ENCODE measurements around the gene TGFB2.

Gene TGFB2

GRCh38 chr1:218369688-218370511 is 24.8 kb downstream of the TGFB2 start:
- Histone ChIP-seq H3K23ac (ENCODE audit: low read length) (no peak overlapping the region), H2AFZ (ENCODE audit: insufficient read depth, low read length, poor library complexity) (peak overlapping the region; percentile 85), H3K4me3 (ENCODE audit: low read depth, low read length) (no peak overlapping the region), H3K27me3 (ENCODE audit: insufficient read depth, low read length) (no peaks in the 10 kb centered on the region), H3K9me3 (ENCODE audit: insufficient read depth, low read depth, low read length) (no peaks in the 10 kb centered on the region), H2AK5ac (ENCODE audit: low read length) (peak overlapping the region; percentile 82), H3K36me3 (ENCODE audit: control insufficient read depth in 1 of 2, insufficient read depth in 2 of 2, low read length in 2 of 2) (peaks cover 2 to 7% of the 10 kb centered on the region in 2 experiments), H4K12ac (ENCODE audit: low read depth, low read length) (no peak overlapping the region), H3K9ac (ENCODE audit: low read length) (no peak overlapping the region), H2BK12ac (ENCODE audit: low read length) (peak overlapping the region; percentile 42), H3K79me2 (ENCODE audit: control insufficient read depth, insufficient read depth, low read length, poor library complexity) (no peaks in the 10 kb centered on the region), H3K27ac (ENCODE audit: low read depth, low read length) (no peak overlapping the region), H3K79me1 (ENCODE audit: low read length) (peaks cover 9% of the 10 kb centered on the region), H3K4me2 (ENCODE audit: low read length) (no peak overlapping the region), H3K4ac (ENCODE audit: low read depth, low read length) (no peak overlapping the region), H3K18ac (ENCODE audit: low read length) (no peak overlapping the region), H2BK5ac (ENCODE audit: low read depth, low read length, poor library complexity) (peak overlapping the region; percentile 77), H3K14ac (ENCODE audit: low read length) (peak overlapping the region; percentile 35), H2BK120ac (ENCODE audit: insufficient read depth, low read length, poor library complexity) (peak overlapping the region; percentile 11), H3K4me1 (ENCODE audit: control insufficient read depth in 1 of 2, insufficient read depth in 2 of 2, low read length in 2 of 2) (peaks cover 3 to 14% of the 10 kb centered on the region in 2 experiments), H4K91ac (ENCODE audit: low read depth, low read length) (peak overlapping the region; percentile 76), H4K8ac (ENCODE audit: low read depth, low read length) (peak overlapping the region; percentile 1)
- WGBS (ENCODE audit: extremely low coverage, insufficient coverage, insufficient read length), result no CpG with 5 or more reads among the region's 2 CpGs
- peak; percentile 55 to 90 for DNase-seq

- Histone ChIP-seq H2BK12ac (ENCODE audit: low read length) (peak overlapping the region; percentile 59), H3K27ac (ENCODE audit: low read depth, low read length) (no peak overlapping the region), H4K8ac (ENCODE audit: low read depth, low read length) (no peak overlapping the region), H3K79me1 (ENCODE audit: low read length) (peaks cover 13% of the 10 kb centered on the region), H3K4ac (ENCODE audit: low read depth, low read length) (no peak overlapping the region), H3K79me2 (ENCODE audit: control insufficient read depth, insufficient read depth, low read length, poor library complexity) (peaks cover 1% of the 10 kb centered on the region), H3K18ac (ENCODE audit: low read length) (no peak overlapping the region), H4K12ac (ENCODE audit: low read depth, low read length) (no peak overlapping the region), H3K27me3 (ENCODE audit: insufficient read depth, low read length) (no peaks in the 10 kb centered on the region), H3K23ac (ENCODE audit: low read length) (no peak overlapping the region), H4K91ac (ENCODE audit: low read depth, low read length) (no peak overlapping the region), H3K4me1 (ENCODE audit: control insufficient read depth in 1 of 2, insufficient read depth in 2 of 2, low read length in 2 of 2) (peaks cover under 1 to 18% of the 10 kb centered on the region in 2 experiments), H3K4me2 (ENCODE audit: low read length) (no peak overlapping the region), H2AFZ (ENCODE audit: insufficient read depth, low read length, poor library complexity) (no peak overlapping the region), H2BK120ac (ENCODE audit: insufficient read depth, low read length, poor library complexity) (peak overlapping the region; percentile 14), H3K36me3 (ENCODE audit: control insufficient read depth in 1 of 2, insufficient read depth in 2 of 2, low read length in 2 of 2) (peaks cover 2 to 4% of the 10 kb centered on the region in 2 experiments), H3K14ac (ENCODE audit: low read length) (no peak overlapping the region), H3K4me3 (ENCODE audit: low read depth, low read length) (no peak overlapping the region), H2AK5ac (ENCODE audit: low read length) (no peak overlapping the region), H3K9ac (ENCODE audit: low read length) (no peak overlapping the region), H2BK5ac (ENCODE audit: low read depth, low read length, poor library complexity) (no peak overlapping the region), H3K9me3 (ENCODE audit: insufficient read depth, low read depth, low read length) (no peaks in the 10 kb centered on the region)
- no peak for DNase-seq
- WGBS (ENCODE audit: extremely low coverage, insufficient coverage, insufficient read length), result no CpG with 5 or more reads among the region's 8 CpGs
These were observed 27.0 kb downstream of the TGFB2 start for GRCh38 chr1:218371927-218372672.

GRCh38 chr1:218374401-218375353 is 29.5 kb downstream of the TGFB2 start:
- no peaks in the 10 kb centered on the region for H3K27me3 ChIP-seq (ENCODE audit: insufficient read depth, low read length)

DNA sequence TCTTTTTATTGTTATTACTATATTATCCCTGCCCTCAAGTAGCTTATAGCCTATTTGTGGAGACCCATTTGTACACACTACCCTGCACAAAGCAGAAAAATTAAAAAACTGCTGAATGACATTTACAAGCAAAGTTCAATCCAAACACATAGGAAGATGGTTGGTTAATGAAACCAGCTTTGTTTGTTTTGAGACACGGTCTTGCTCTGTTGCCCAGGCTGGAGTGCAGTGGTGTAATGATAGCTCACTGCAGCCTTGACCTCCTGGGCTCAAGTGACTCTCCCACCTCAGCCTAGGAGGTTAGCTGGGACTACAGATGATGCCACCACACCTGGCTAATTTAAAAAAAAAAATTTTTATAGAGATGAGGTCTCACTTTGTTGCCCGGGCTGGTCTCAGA is 31.6 kb downstream of the TGFB2 start:
- no peak overlapping the region for H3K9ac ChIP-seq (ENCODE audit: low read length)
- no peaks in the 10 kb centered on the region for H3K9me3 ChIP-seq (ENCODE audit: insufficient read depth, low read depth, low read length)
- peaks cover 26% of the 10 kb centered on the region for H3K79me1 ChIP-seq (ENCODE audit: low read length)
- no peaks in the 10 kb centered on the region for H3K36me3 ChIP-seq (ENCODE audit: control insufficient read depth in 1 of 2, insufficient read depth in 2 of 2, low read length in 2 of 2)
- no peak overlapping the region for H2AFZ ChIP-seq (ENCODE audit: insufficient read depth, low read length, poor library complexity)
- H3K4me1 ChIP-seq (ENCODE audit: control insufficient read depth in 1 of 2, insufficient read depth in 2 of 2, low read length in 2 of 2), result peaks cover 6 to 30% of the 10 kb centered on the region in 2 experiments
- no peak overlapping the region for H2AK5ac ChIP-seq (ENCODE audit: low read length)
- H3K27ac ChIP-seq (ENCODE audit: low read depth, low read length), result peak overlapping the region; percentile 71
- H4K8ac ChIP-seq (ENCODE audit: low read depth, low read length), result peak overlapping the region; percentile 77
- no peak overlapping the region for H3K4me2 ChIP-seq (ENCODE audit: low read length)
- H2BK120ac ChIP-seq (ENCODE audit: insufficient read depth, low read length, poor library complexity), result peak overlapping the region; percentile 85
- H2BK12ac ChIP-seq (ENCODE audit: low read length), result peak overlapping the region; percentile 92
- peak overlapping the region; percentile 88 for H2BK5ac ChIP-seq (ENCODE audit: low read depth, low read length, poor library complexity)
- H3K18ac ChIP-seq (ENCODE audit: low read length), result peak overlapping the region; percentile 90
- DNase-seq, result no peak
- no peak overlapping the region for H3K23ac ChIP-seq (ENCODE audit: low read length)
- peak overlapping the region; percentile 57 for H4K91ac ChIP-seq (ENCODE audit: low read depth, low read length)
- H3K14ac ChIP-seq (ENCODE audit: low read length), result peak overlapping the region; percentile 83
- H3K4ac ChIP-seq (ENCODE audit: low read depth, low read length), result no peak overlapping the region
- H4K12ac ChIP-seq (ENCODE audit: low read depth, low read length), result no peak overlapping the region
- H3K4me3 ChIP-seq (ENCODE audit: low read depth, low read length), result no peak overlapping the region
- H3K27me3 ChIP-seq (ENCODE audit: insufficient read depth, low read length), result no peaks in the 10 kb centered on the region
- peaks cover 1% of the 10 kb centered on the region for H3K79me2 ChIP-seq (ENCODE audit: control insufficient read depth, insufficient read depth, low read length, poor library complexity)
- WGBS (ENCODE audit: extremely low coverage, insufficient coverage, insufficient read length), result no CpG with 5 or more reads among the region's 2 CpGs

More at GRCh38 chr1:218374401-218375353, 29.5 kb downstream of the TGFB2 start:
- DNase-seq, result no peak
- H2BK120ac ChIP-seq (ENCODE audit: insufficient read depth, low read length, poor library complexity), result peak overlapping the region; percentile 81
- no peak overlapping the region for H3K18ac ChIP-seq (ENCODE audit: low read length)
- H3K9ac ChIP-seq (ENCODE audit: low read length), result no peak overlapping the region
- H3K27ac ChIP-seq (ENCODE audit: low read depth, low read length), result peak overlapping the region; percentile 85
- H3K79me1 ChIP-seq (ENCODE audit: low read length), result peaks cover 18% of the 10 kb centered on the region
- no peak overlapping the region for H3K4ac ChIP-seq (ENCODE audit: low read depth, low read length)
- no peak overlapping the region for H3K4me3 ChIP-seq (ENCODE audit: low read depth, low read length)
- peak overlapping the region; percentile 94 for H2BK5ac ChIP-seq (ENCODE audit: low read depth, low read length, poor library complexity)
- no peak overlapping the region for H4K8ac ChIP-seq (ENCODE audit: low read depth, low read length)
- H3K4me1 ChIP-seq (ENCODE audit: control insufficient read depth in 1 of 2, insufficient read depth in 2 of 2, low read length in 2 of 2), result peaks cover 4 to 24% of the 10 kb centered on the region in 2 experiments
- peak overlapping the region; percentile 67 for H4K91ac ChIP-seq (ENCODE audit: low read depth, low read length)
- H2AK5ac ChIP-seq (ENCODE audit: low read length), result no peak overlapping the region
- H4K12ac ChIP-seq (ENCODE audit: low read depth, low read length), result no peak overlapping the region
- WGBS (ENCODE audit: extremely low coverage, insufficient coverage, insufficient read length), result no CpG with 5 or more reads among the region's 7 CpGs
- peak overlapping the region; percentile 61 for H2BK12ac ChIP-seq (ENCODE audit: low read length)
- peak overlapping the region; percentile 73 for H3K14ac ChIP-seq (ENCODE audit: low read length)
- H3K23ac ChIP-seq (ENCODE audit: low read length), result no peak overlapping the region
- no peak overlapping the region for H2AFZ ChIP-seq (ENCODE audit: insufficient read depth, low read length, poor library complexity)
- no peak overlapping the region for H3K4me2 ChIP-seq (ENCODE audit: low read length)
- peaks cover 0 to 2% of the 10 kb centered on the region in 2 experiments for H3K36me3 ChIP-seq (ENCODE audit: control insufficient read depth in 1 of 2, insufficient read depth in 2 of 2, low read length in 2 of 2)
- peaks cover 1% of the 10 kb centered on the region for H3K79me2 ChIP-seq (ENCODE audit: control insufficient read depth, insufficient read depth, low read length, poor library complexity)
- no peaks in the 10 kb centered on the region for H3K9me3 ChIP-seq (ENCODE audit: insufficient read depth, low read depth, low read length)

Data from trophoblast cell (in vitro differentiated cells and primary cell).